Gastroesophageal sphincter (tissue), 3 donors: Measurements from ENCODE around the gene SAMMSON.

Source experiments
- CTCF ChIP-seq, 4 experiments: fragments of 200-600 bp in 2 of 4; fragments of 450-650 bp in 2 of 4; sonication (generic) in 1 of 4; IDR thresholded peaks; one replicate each; pipeline ENCODE4 v1.5.1; 2017 to 2019; ENCODE audit warnings: antibody characterized with exemption in 4 of 4, mild to moderate bottlenecking in 2 of 4, moderate library complexity in 2 of 4
- EP300 ChIP-seq: sonication (generic); formaldehyde crosslinking; IDR thresholded peaks from one replicate; pipeline ENCODE4 v1.6.1; 2017; ENCODE audit warnings: antibody characterized with exemption, mild to moderate bottlenecking
- POLR2A ChIP-seq, 2 donors: fragments of 450-650 bp; IDR thresholded peaks; one replicate each; pipeline ENCODE4 v1.6.1; 2017; ENCODE audit warnings: antibody characterized with exemption in 2 of 2, mild to moderate bottlenecking in 2 of 2, moderate library complexity in 1 of 2

DNA sequence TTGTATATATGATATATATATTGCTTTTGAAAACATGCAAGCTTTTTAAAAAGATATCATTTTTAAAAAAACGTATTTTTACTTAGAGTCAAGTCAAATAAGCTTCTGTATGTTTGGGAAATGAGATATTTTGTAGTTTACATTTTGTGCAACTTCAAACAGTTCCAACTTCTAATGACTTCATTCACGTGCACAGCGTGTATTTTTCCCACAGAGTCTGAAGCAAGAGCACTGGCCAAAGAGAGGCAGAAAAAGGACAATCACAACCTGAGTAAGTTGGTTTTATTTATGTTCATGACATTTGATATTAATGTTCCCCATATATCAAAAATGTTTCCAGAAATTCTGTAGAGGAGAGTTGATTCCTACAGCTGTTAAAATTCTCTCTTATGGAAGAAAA lies 47.9 kb upstream of the SAMMSON start:
- TF ChIP-seq EP300, result no peak
- TF ChIP-seq CTCF (IDR thresholded peaks at IDR 0.05), result no peak
- no peak for TF ChIP-seq POLR2A (IDR thresholded peaks at IDR 0.05)
